Measurements from ENCODE around the gene ELL3.

DNA sequence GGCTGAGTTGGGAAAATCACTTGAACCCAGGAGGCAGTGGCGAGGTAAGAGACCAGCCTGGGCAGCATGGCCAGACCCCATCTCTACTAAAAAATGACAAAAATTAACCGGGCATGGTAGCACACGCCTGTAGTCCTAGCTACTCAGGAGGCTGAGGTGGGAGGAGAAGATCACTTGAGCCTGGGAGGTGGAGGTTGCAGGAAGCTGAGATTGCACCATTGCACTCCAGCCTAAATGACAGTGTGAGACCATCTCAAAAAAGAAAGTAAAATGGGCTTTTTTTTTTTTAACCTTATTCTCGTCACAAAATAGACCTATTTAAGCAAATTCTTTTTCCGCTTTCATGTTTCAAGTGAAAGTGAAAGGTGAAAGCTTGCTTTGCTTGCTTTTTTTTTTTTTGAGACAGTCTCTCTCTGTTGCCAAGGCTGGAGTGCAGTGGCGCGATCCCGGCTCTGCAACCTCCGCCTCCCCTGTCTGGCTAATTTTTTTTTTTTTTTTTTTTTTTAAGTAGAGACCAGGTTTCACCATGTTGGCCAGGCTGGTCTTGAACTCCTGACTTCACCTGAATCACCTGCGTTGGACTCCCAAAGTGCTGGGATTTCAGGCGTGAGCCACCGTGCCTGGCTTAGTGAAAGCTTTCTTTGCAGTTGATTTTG is 26.9 kb downstream of the ELL3 start:
- TF ChIP-seq, protein P1, sequence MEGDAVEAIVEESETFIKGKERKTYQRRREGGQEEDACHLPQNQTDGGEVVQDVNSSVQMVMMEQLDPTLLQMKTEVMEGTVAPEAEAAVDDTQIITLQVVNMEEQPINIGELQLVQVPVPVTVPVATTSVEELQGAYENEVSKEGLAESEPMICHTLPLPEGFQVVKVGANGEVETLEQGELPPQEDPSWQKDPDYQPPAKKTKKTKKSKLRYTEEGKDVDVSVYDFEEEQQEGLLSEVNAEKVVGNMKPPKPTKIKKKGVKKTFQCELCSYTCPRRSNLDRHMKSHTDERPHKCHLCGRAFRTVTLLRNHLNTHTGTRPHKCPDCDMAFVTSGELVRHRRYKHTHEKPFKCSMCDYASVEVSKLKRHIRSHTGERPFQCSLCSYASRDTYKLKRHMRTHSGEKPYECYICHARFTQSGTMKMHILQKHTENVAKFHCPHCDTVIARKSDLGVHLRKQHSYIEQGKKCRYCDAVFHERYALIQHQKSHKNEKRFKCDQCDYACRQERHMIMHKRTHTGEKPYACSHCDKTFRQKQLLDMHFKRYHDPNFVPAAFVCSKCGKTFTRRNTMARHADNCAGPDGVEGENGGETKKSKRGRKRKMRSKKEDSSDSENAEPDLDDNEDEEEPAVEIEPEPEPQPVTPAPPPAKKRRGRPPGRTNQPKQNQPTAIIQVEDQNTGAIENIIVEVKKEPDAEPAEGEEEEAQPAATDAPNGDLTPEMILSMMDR (conservative IDR thresholded peaks at IDR 0.05; ENCODE audit: low read depth, low read length) = no peak
- no peak for TF ChIP-seq EZH2 (IDR thresholded peaks at IDR 0.05; ENCODE audit: low read length, unreplicated experiment)

All from PC-3 (cell line).